SH-SY5Y (cell line): ENCODE measurements around the gene STAG1.

Experiments
- GATA2 ChIP-seq: IDR thresholded peaks from 2 replicates; pipeline ENCODE4 v1.6.1; 2011; ENCODE audit warnings: mild to moderate bottlenecking, low read depth, low read length
- GATA3 ChIP-seq: IDR thresholded peaks from 2 replicates; pipeline ENCODE4 v1.6.1; 2011; ENCODE audit warnings: low read depth, mild to moderate bottlenecking, low read length, moderate library complexity

DNA sequence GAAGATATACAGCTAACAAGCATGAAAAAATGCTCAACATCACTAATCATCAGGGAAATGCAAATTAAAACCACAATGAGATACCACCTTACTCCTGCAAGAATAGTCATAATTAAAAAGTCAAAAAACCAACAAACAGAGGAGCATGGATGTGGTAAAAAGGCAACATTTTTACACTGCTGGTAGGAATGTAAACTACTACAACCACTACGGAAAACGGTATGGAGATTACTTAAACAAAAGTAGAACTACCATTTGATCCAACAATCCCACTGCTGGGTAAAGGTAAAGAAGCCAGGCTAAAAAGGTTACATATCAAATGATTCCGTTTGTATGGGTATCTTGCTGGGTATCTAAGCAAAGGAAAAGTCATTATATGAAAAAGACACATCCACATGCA, 53.8 kb downstream of the STAG1 start:
- TF ChIP-seq GATA2 (no peak), GATA3 (no peak)
